ENCODE results near the gene TEAD2. TPM values are rescaled to one million over a fixed set of nuclear protein-coding genes. Genes with fewer than 3 reads are reported as not detected.
"Not testable (repeated sequence)": the region's sequence is repeated elsewhere in the genome, so short reads cannot be mapped to it uniquely, and the experiment has no call there.

The TEAD2 gene
- total RNA-seq, 1 experiment from 2014 or later = 29.0 TPM

- DNase-seq (ENCODE audit: low read depth) = no peak
These were observed 28.8 kb downstream of the TEAD2 start for GRCh38 chr19:49333418-49333805.

GRCh38 chr19:49332691-49333417, 29.4 kb downstream of the TEAD2 start:
- not testable (repeated sequence) for DNase-seq (ENCODE audit: low read depth)

GRCh38 chr19:49331616-49332055, 30.6 kb downstream of the TEAD2 start:
- peak; percentile 69 for DNase-seq (ENCODE audit: low read depth)

GRCh38 chr19:49331187-49331586, 31.0 kb downstream of the TEAD2 start:
- DNase-seq (ENCODE audit: low read depth) = not testable (repeated sequence)

GRCh38 chr19:49328741-49329140, 33.5 kb downstream of the TEAD2 start:
- no peak for DNase-seq (ENCODE audit: low read depth)

- DNase-seq (ENCODE audit: low read depth) = peak; percentile 31
These were observed 34.2 kb downstream of the TEAD2 start for GRCh38 chr19:49327878-49328544.

GRCh38 chr19:49326165-49326704, 36.0 kb downstream of the TEAD2 start:
- no peak for DNase-seq (ENCODE audit: low read depth)

GRCh38 chr19:49325756-49326155, 36.5 kb downstream of the TEAD2 start:
- not testable (repeated sequence) for DNase-seq (ENCODE audit: low read depth)

- DNase-seq (ENCODE audit: low read depth) = no peak
These were observed 37.2 kb downstream of the TEAD2 start, which contains the start of gene SLC6A16 for GRCh38 chr19:49324801-49325576. SLC6A16 (minus strand) TSS chr19:49325191; CDS start chr19:49311347, 13,844 bp downstream.

GRCh38 chr19:49318296-49318695, 43.9 kb downstream of the TEAD2 start:
- no peak for DNase-seq (ENCODE audit: low read depth)

GRCh38 chr19:49316284-49316683, 45.9 kb downstream of the TEAD2 start:
- DNase-seq (ENCODE audit: low read depth) = no peak

GRCh38 chr19:49315111-49315510, 47.1 kb downstream of the TEAD2 start:
- DNase-seq (ENCODE audit: low read depth) = no peak

- no peak for DNase-seq (ENCODE audit: low read depth)
These were observed 53.1 kb downstream of the TEAD2 start for GRCh38 chr19:49309087-49309486.

GRCh38 chr19:49306734-49307133, 55.5 kb downstream of the TEAD2 start:
- not testable (repeated sequence) for DNase-seq (ENCODE audit: low read depth)

GRCh38 chr19:49301866-49302252, 60.4 kb downstream of the TEAD2 start:
- no peak for DNase-seq (ENCODE audit: low read depth)

GRCh38 chr19:49301165-49301865, 60.9 kb downstream of the TEAD2 start:
- DNase-seq (ENCODE audit: low read depth) = peak; percentile 78

- not testable (repeated sequence) for DNase-seq (ENCODE audit: low read depth)
These were observed 63.6 kb downstream of the TEAD2 start for GRCh38 chr19:49298653-49299052.

- DNase-seq (ENCODE audit: low read depth) = no peak
These were observed 64.8 kb downstream of the TEAD2 start for GRCh38 chr19:49297403-49297802.

- DNase-seq (ENCODE audit: low read depth) = no peak
These were observed 66.9 kb downstream of the TEAD2 start for GRCh38 chr19:49295208-49295880.

GRCh38 chr19:49294401-49294800, 67.8 kb downstream of the TEAD2 start:
- no peak for DNase-seq (ENCODE audit: low read depth)

Data from Daoy (cell line).